Activated T-helper 17 cell treated with anti-CD3 and anti-CD28 coated beads, Interleukin-2, amount 50 U/mL, for 72 hours (primary cell): Measurements from ENCODE around the gene NSMF. TPM values are rescaled to one million over a fixed set of nuclear protein-coding genes. Genes with fewer than 3 reads are reported as not detected.
"Not testable (repeated sequence)": the region's sequence is repeated elsewhere in the genome, so short reads cannot be mapped to it uniquely, and the experiment has no call there.

Experiments
- ATAC-seq: fragments of 150-1000 bp; cut with Tn5 transposase; replicated peaks from 2 replicates; pipeline ENCODE4 v1.10.0; 2021; ENCODE audit warnings: mild to moderate bottlenecking, moderate library complexity
- H3K27ac Mint-ChIP-seq: one replicate; pipeline ENCODE4 v1.8.0; 2022; ENCODE audit warnings: mixed read lengths
- H3K27me3 Mint-ChIP-seq: one replicate; pipeline ENCODE4 v1.8.0; 2022; ENCODE audit warnings: mixed read lengths
- H3K36me3 Mint-ChIP-seq: one replicate; pipeline ENCODE4 v1.8.0; 2022; ENCODE audit warnings: low read depth, mild to moderate bottlenecking, mixed read lengths
- H3K4me1 Mint-ChIP-seq: one replicate; pipeline ENCODE4 v1.8.0; 2022; ENCODE audit warnings: mixed read lengths
- H3K4me3 Mint-ChIP-seq: one replicate; pipeline ENCODE4 v1.8.0; 2022; ENCODE audit warnings: mild to moderate bottlenecking, mixed read lengths
- H3K9me3 Mint-ChIP-seq: one replicate; pipeline ENCODE4 v1.8.0; 2022; ENCODE audit warnings: mixed read lengths
- total RNA-seq, 2 donors: library from RNA; stranded (reverse); gene quantifications; one replicate each; pipeline ENCODE4 v1.2.3, GENCODE V29; 2022

The NSMF gene
- total RNA-seq, 2 donors from 2014 or later = 26.6 to 35.5 TPM

DNA sequence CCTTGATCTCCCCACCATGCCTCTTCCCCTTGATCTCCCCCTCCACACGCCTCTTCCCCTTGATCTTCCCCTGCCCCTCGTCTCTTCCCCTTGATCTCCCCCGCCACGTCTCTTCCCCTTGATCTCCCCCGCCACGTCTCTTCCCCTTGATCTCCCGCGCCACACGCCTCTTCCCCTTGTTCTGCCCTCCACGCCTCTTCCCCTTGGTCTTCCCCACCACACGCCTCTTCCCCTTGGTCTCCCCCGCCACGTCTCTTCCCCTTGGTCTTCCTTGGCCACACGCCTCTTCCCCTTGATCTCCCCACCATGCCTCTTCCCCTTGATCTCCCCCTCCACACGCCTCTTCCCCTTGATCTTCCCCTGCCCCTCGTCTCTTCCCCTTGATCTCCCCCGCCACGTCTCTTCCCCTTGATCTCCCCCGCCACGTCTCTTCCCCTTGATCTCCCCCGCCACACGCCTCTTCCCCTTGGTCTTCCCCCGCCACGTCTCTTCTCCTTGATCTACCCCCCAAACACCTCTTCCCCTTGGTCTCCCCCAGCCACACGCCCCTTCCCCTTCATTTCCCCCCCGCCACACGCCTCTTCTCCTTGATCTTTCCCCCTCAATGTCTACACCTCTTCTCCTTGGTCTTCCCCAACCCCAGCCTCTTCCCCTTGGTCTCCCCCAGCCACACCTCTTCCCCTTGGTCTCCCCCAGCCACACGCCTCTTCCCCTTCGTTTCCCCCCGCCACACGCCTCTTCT, 7.7 kb downstream of the NSMF start:
- H3K4me1 Mint-ChIP-seq, H3K9me3 Mint-ChIP-seq, H3K27me3 Mint-ChIP-seq, H3K36me3 Mint-ChIP-seq, ATAC-seq: not testable (repeated sequence)
- H3K27ac Mint-ChIP-seq = peak overlapping the region; percentile 43
- peak overlapping the region; percentile 39 for H3K4me3 Mint-ChIP-seq

DNA sequence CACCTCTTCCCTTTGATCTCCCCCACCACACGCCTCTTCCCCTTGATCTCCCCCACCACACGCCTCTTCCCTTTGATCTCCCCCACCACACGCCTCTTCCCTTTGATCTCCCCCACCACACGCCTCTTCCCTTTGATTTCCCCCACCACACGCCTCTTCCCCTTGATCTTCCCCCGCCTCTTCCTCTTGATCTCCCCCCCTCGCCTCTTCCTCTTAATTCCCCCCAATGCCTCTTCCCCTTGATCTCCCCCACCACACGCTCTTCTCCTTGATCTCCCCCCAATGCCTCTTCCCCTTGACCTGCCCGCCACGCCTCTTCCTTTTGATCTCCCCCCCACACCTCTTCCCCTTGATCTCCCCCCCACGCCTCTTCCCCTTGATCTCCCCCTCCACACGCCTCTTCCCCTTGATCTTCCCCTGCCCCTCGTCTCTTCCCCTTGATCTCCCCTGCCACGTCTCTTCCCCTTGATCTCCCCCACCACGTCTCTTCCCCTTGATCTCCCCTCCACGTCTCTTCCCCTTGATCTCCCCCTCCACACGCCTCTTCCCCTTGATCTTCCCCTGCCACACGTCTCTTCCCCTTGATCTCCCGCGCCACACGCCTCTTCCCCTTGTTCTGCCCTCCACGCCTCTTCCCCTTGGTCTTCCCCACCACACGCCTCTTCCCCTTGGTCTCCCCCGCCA, 8.5 kb downstream of the NSMF start:
- H3K36me3 Mint-ChIP-seq, H3K27me3 Mint-ChIP-seq, H3K9me3 Mint-ChIP-seq, H3K4me1 Mint-ChIP-seq, ATAC-seq: not testable (repeated sequence)
- H3K4me3 Mint-ChIP-seq = peak overlapping the region; percentile 10
- H3K27ac Mint-ChIP-seq = peak overlapping the region; percentile 43

DNA sequence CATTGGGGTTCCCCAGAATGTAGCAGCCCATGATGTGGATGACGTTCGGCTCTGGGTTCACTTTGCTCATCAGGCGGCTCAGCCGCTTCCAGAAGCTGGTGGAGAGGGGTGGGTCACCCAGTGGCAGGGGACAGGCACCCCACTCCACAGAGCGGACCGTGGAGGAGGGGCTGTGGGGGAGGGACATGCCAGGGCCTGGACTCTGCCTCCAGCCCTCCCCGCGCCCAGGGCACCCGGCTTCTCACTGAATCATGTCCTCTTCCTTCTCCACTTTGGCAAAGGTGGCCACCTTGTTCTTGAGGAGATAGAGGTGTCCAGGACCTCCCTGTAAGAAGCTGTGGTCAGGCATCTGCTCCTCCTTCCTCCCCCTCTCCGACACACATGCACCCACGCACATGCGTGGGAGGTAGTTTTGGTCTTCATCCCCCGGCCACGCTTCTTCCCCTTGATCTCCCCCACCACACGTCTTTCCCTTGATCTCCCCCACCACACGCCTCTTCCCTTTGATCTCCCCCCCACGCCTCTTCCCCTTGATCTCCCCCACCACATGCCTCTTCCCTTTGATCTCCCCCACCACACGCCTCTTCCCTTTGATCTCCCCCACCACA, 9.1 kb downstream of the NSMF start:
- H3K36me3 Mint-ChIP-seq = no peaks in the 10 kb centered on the region
- no peak overlapping the region for H3K4me3 Mint-ChIP-seq
- no peaks in the 10 kb centered on the region for H3K9me3 Mint-ChIP-seq
- ATAC-seq = no peak
- peaks cover 9% of the 10 kb centered on the region for H3K4me1 Mint-ChIP-seq
- H3K27ac Mint-ChIP-seq = no peak overlapping the region
- H3K27me3 Mint-ChIP-seq = no peaks in the 10 kb centered on the region

GRCh38 chr9:137449081-137449844, 9.9 kb downstream of the NSMF start:
- H3K27ac Mint-ChIP-seq = no peak overlapping the region
- ATAC-seq = no peak
- no peak overlapping the region for H3K4me3 Mint-ChIP-seq
- no peaks in the 10 kb centered on the region for H3K27me3 Mint-ChIP-seq
- H3K9me3 Mint-ChIP-seq = no peaks in the 10 kb centered on the region
- peaks cover 9% of the 10 kb centered on the region for H3K4me1 Mint-ChIP-seq
- H3K36me3 Mint-ChIP-seq = no peaks in the 10 kb centered on the region

DNA sequence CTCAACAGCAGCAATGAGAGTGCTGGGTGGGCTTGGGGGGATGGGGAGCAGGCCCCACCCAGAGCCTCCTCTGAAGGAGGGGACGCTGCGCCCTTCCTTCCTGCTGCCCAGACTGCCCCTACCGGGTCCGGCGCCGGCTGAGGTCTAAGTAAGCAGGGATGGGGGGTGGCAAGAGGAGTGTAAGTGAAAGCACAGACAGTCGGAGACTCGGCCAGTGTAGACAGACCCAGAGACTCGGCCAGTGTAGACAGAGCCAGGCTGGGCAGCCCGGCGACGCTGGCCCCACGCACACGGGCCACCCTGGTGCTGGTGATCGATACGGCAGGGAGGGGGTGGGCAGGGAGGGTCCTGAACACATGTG, 10.6 kb downstream of the NSMF start:
- no peaks in the 10 kb centered on the region for H3K9me3 Mint-ChIP-seq
- H3K27me3 Mint-ChIP-seq = peaks cover 2% of the 10 kb centered on the region
- H3K36me3 Mint-ChIP-seq = no peaks in the 10 kb centered on the region
- ATAC-seq = no peak
- no peak overlapping the region for H3K27ac Mint-ChIP-seq
- peaks cover 9% of the 10 kb centered on the region for H3K4me1 Mint-ChIP-seq
- no peak overlapping the region for H3K4me3 Mint-ChIP-seq

GRCh38 chr9:137447722-137448601, 11.2 kb downstream of the NSMF start:
- Mint-ChIP-seq H3K27ac (no peak overlapping the region), H3K4me1 (peaks cover 9% of the 10 kb centered on the region), H3K36me3 (no peaks in the 10 kb centered on the region), H3K9me3 (no peaks in the 10 kb centered on the region), H3K27me3 (peaks cover 4% of the 10 kb centered on the region), H3K4me3 (no peak overlapping the region)
- no peak for ATAC-seq

- no peaks in the 10 kb centered on the region for H3K9me3 Mint-ChIP-seq
- no peak overlapping the region for H3K27ac Mint-ChIP-seq
- H3K27me3 Mint-ChIP-seq = peaks cover 5% of the 10 kb centered on the region
- H3K36me3 Mint-ChIP-seq = no peaks in the 10 kb centered on the region
- no peak overlapping the region for H3K4me3 Mint-ChIP-seq
- H3K4me1 Mint-ChIP-seq = peaks cover 11% of the 10 kb centered on the region
- ATAC-seq = no peak
Measured at GRCh38 chr9:137446851-137447471, 12.2 kb downstream of the NSMF start.

GRCh38 chr9:137445930-137446431, 13.2 kb downstream of the NSMF start:
- Mint-ChIP-seq H3K27me3 (peaks cover 8% of the 10 kb centered on the region), H3K4me3 (no peak overlapping the region), H3K4me1 (peaks cover 14% of the 10 kb centered on the region), H3K9me3 (no peaks in the 10 kb centered on the region), H3K27ac (no peak overlapping the region), H3K36me3 (no peaks in the 10 kb centered on the region)
- no peak for ATAC-seq

- Mint-ChIP-seq H3K27me3 (peaks cover 8% of the 10 kb centered on the region), H3K9me3 (no peaks in the 10 kb centered on the region), H3K36me3 (no peaks in the 10 kb centered on the region), H3K4me1 (peaks cover 14% of the 10 kb centered on the region), H3K4me3 (no peak overlapping the region), H3K27ac (peak overlapping the region; percentile 17)
- peak; percentile 89 for ATAC-seq
Measured at GRCh38 chr9:137445275-137445807, 13.8 kb downstream of the NSMF start.

GRCh38 chr9:137444106-137444790, 14.9 kb downstream of the NSMF start:
- H3K27ac Mint-ChIP-seq = no peak overlapping the region
- H3K36me3 Mint-ChIP-seq = no peaks in the 10 kb centered on the region
- H3K27me3 Mint-ChIP-seq = peaks cover 12% of the 10 kb centered on the region
- no peaks in the 10 kb centered on the region for H3K9me3 Mint-ChIP-seq
- H3K4me1 Mint-ChIP-seq = peaks cover 14% of the 10 kb centered on the region
- H3K4me3 Mint-ChIP-seq = no peak overlapping the region
- no peak for ATAC-seq

GRCh38 chr9:137441935-137442321, 17.2 kb downstream of the NSMF start:
- Mint-ChIP-seq H3K27ac (no peak overlapping the region), H3K36me3 (no peaks in the 10 kb centered on the region), H3K27me3 (peaks cover 12% of the 10 kb centered on the region), H3K4me1 (peaks cover 11% of the 10 kb centered on the region), H3K4me3 (peak overlapping the region; percentile 54), H3K9me3 (no peaks in the 10 kb centered on the region)
- no peak for ATAC-seq

GRCh38 chr9:137441289-137441934, 17.7 kb downstream of the NSMF start, which contains the start of gene ENTPD8:
ENTPD8 (minus strand) TSS chr9:137441357; CDS start chr9:137438285, 3,072 bp downstream.
- Mint-ChIP-seq H3K4me3 (peak within 1 kb of the TSS; percentile 54), H3K4me1 (peaks cover 10% of the 10 kb centered on the region), H3K9me3 (no peaks in the 10 kb centered on the region), H3K27ac (no peak within 1 kb of the TSS), H3K27me3 (peaks cover 12% of the 10 kb centered on the region), H3K36me3 (no peaks in the 10 kb centered on the region)
- peak; percentile 35 for ATAC-seq
